ENCODE measurements around the gene C10orf90. TPM values are rescaled to one million over a fixed set of nuclear protein-coding genes. Genes with fewer than 3 reads are reported as not detected.

C10orf90 gene
- total RNA-seq, 2 donors from 2014 or later: 0.33 TPM; not detected in 1

DNA sequence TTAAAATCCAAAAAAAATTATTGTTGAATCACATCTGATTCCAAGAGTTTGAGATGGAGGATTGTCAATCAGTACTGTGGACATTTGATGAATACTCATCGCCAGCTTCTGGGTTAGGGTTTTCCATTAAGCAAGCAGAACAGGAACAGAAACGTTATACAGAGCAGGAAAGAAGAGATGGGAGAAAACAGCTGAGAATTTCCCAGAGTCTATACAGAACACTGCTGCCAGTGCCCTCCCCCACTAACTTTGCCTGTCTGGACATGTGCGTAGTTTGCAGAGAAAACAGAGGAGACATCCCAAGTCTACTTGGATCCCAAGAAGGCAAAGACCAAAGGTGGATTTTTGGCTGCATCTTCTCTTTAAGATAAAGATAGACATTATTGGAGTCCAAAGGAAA lies 19.0 kb downstream of the C10orf90 start:
- no peaks in the 10 kb centered on the region for H3K27me3 ChIP-seq (ENCODE audit: control insufficient read depth, insufficient read depth, low read length, poor library complexity, severe bottlenecking)
- H3K36me3 Mint-ChIP-seq (ENCODE audit: low read depth): no peaks in the 10 kb centered on the region
- no peak overlapping the region for H3K27ac Mint-ChIP-seq
- no peaks in the 10 kb centered on the region for H3K36me3 ChIP-seq (ENCODE audit: control insufficient read depth, insufficient read depth, low read length)
- no peak overlapping the region for H3K27ac ChIP-seq (ENCODE audit: low read depth, low read length)
- H3K4me3 Mint-ChIP-seq: no peak overlapping the region
- H3K4me3 ChIP-seq (ENCODE audit: low read length): no peak overlapping the region
- no peak for TF ChIP-seq CTCF (conservative IDR thresholded peaks at IDR 0.05)
- H3K9me3 ChIP-seq (ENCODE audit: control insufficient read depth, low read length): no peaks in the 10 kb centered on the region
- WGBS, 2 experiments (ENCODE audit: insufficient coverage in 1 of 2, insufficient read length in 1 of 2): 84 to 91% methylated on average over 2 to 3 of the region's 3 CpGs
- peaks cover 5% of the 10 kb centered on the region for H3K4me1 Mint-ChIP-seq
- DNase-seq: no peak
- H3K9me3 Mint-ChIP-seq: no peaks in the 10 kb centered on the region
- H3K27me3 Mint-ChIP-seq (ENCODE audit: insufficient read depth): no peaks in the 10 kb centered on the region
- H3K9ac ChIP-seq (ENCODE audit: extremely low read depth, low read length, poor library complexity, severe bottlenecking): no peak overlapping the region
- H3K4me1 ChIP-seq (ENCODE audit: control insufficient read depth, insufficient read depth, low read length): no peaks in the 10 kb centered on the region

GRCh38 chr10:126650161-126650560 lies 20.3 kb downstream of the C10orf90 start:
- H3K27me3 ChIP-seq (ENCODE audit: control insufficient read depth, insufficient read depth, low read length, poor library complexity, severe bottlenecking): no peaks in the 10 kb centered on the region
- no peaks in the 10 kb centered on the region for H3K36me3 Mint-ChIP-seq (ENCODE audit: low read depth)
- H3K4me1 ChIP-seq (ENCODE audit: control insufficient read depth, insufficient read depth, low read length): no peaks in the 10 kb centered on the region
- DNase-seq: peak; percentile 6
- no peaks in the 10 kb centered on the region for H3K9me3 ChIP-seq (ENCODE audit: control insufficient read depth, low read length)
- H3K27ac ChIP-seq (ENCODE audit: low read depth, low read length): no peak overlapping the region
- H3K4me3 ChIP-seq (ENCODE audit: low read length): no peak overlapping the region
- 93 to 100% methylated on average over 3 to 7 of the region's 7 CpGs for WGBS, 2 experiments (ENCODE audit: insufficient coverage in 1 of 2, insufficient read length in 1 of 2)
- H3K36me3 ChIP-seq (ENCODE audit: control insufficient read depth, insufficient read depth, low read length): no peaks in the 10 kb centered on the region
- H3K9me3 Mint-ChIP-seq: no peaks in the 10 kb centered on the region
- no peak overlapping the region for H3K9ac ChIP-seq (ENCODE audit: extremely low read depth, low read length, poor library complexity, severe bottlenecking)
- no peak for TF ChIP-seq CTCF (conservative IDR thresholded peaks at IDR 0.05)
- no peaks in the 10 kb centered on the region for H3K27me3 Mint-ChIP-seq (ENCODE audit: insufficient read depth)
- H3K27ac Mint-ChIP-seq: no peak overlapping the region
- peaks cover 5% of the 10 kb centered on the region for H3K4me1 Mint-ChIP-seq
- no peak overlapping the region for H3K4me3 Mint-ChIP-seq

GRCh38 chr10:126647116-126647515 lies 23.4 kb downstream of the C10orf90 start:
- Mint-ChIP-seq H3K4me1 (peaks cover 7% of the 10 kb centered on the region), H3K36me3 (ENCODE audit: low read depth) (no peaks in the 10 kb centered on the region), H3K27me3 (ENCODE audit: insufficient read depth) (no peaks in the 10 kb centered on the region), H3K27ac (no peak overlapping the region), H3K4me3 (no peak overlapping the region), H3K9me3 (no peaks in the 10 kb centered on the region)
- 85 to 94% methylated on average over 5 of the region's 5 CpGs for WGBS, 2 experiments (ENCODE audit: insufficient coverage in 1 of 2, insufficient read length in 1 of 2)
- Histone ChIP-seq H3K9ac (ENCODE audit: extremely low read depth, low read length, poor library complexity, severe bottlenecking) (no peak overlapping the region), H3K4me3 (ENCODE audit: low read length) (no peak overlapping the region), H3K27ac (ENCODE audit: low read depth, low read length) (no peak overlapping the region), H3K36me3 (ENCODE audit: control insufficient read depth, insufficient read depth, low read length) (no peaks in the 10 kb centered on the region), H3K4me1 (ENCODE audit: control insufficient read depth, insufficient read depth, low read length) (no peaks in the 10 kb centered on the region), H3K27me3 (ENCODE audit: control insufficient read depth, insufficient read depth, low read length, poor library complexity, severe bottlenecking) (no peaks in the 10 kb centered on the region), H3K9me3 (ENCODE audit: control insufficient read depth, low read length) (no peaks in the 10 kb centered on the region)
- TF ChIP-seq CTCF (conservative IDR thresholded peaks at IDR 0.05): no peak
- DNase-seq: no peak

Measured in endodermal cell (in vitro differentiated cells).